Esophagus muscularis mucosa (tissue), 4 donors: ENCODE measurements around the gene BTLA. TPM values are rescaled to one million over a fixed set of nuclear protein-coding genes. Genes with fewer than 3 reads are reported as not detected.

ENCODE experiments used
- DNase-seq: peaks from one replicate; pipeline ENCODE4 v3.0.0-alpha.2; 2017; ENCODE audit errors: extremely low spot score
- H3K27ac ChIP-seq, 4 donors: fragments of 200-600 bp; sonication (generic); replicated peaks in 1 of 4; 1 replicate in 3 of 4; 2 replicates in 1 of 4; pipeline ENCODE4 v1.5.1; 2016 to 2019; ENCODE audit warnings: mild to moderate bottlenecking in 1 of 4
- H3K27me3 ChIP-seq, 4 donors: fragments of 200-600 bp; sonication (generic); one replicate each; pipeline versions ENCODE4 v1.5.1 to v1.6.0; 2016 to 2019
- H3K36me3 ChIP-seq, 4 donors: fragments of 200-600 bp; sonication (generic); one replicate each; pipeline ENCODE4 v1.5.1; 2016 to 2019
- H3K4me1 ChIP-seq, 4 donors: fragments of 200-600 bp; sonication (generic); one replicate each; pipeline ENCODE4 v1.5.1; 2016 to 2019
- H3K4me3 ChIP-seq, 4 donors: fragments of 200-600 bp; sonication (generic); 1 replicate in 2 of 4; 2 replicates in 2 of 4; pipeline ENCODE4 v1.5.1; 2016 to 2019; ENCODE audit warnings: mild to moderate bottlenecking in 4 of 4, moderate library complexity in 1 of 4
- H3K9me3 ChIP-seq, 4 donors: fragments of 200-600 bp; sonication (generic); 1 replicate in 3 of 4; 2 replicates in 1 of 4; pipeline ENCODE4 v1.5.1; 2016 to 2019
- EP300 ChIP-seq: sonication (generic); formaldehyde crosslinking; IDR thresholded peaks from one replicate; pipeline ENCODE4 v1.6.1; 2017; ENCODE audit warnings: antibody characterized with exemption
- POLR2A ChIP-seq: fragments of 450-650 bp; IDR thresholded peaks from one replicate; pipeline ENCODE4 v1.6.1; 2017; ENCODE audit warnings: antibody characterized with exemption, moderate library complexity, mild to moderate bottlenecking, low read depth
- POLR2AphosphoS5 ChIP-seq, 2 donors: sonication (generic); formaldehyde crosslinking; IDR thresholded peaks; one replicate each; pipeline ENCODE4 v1.6.1; 2017; ENCODE audit warnings: antibody characterized with exemption in 2 of 2
- WGBS: methylation state at CpG from one replicate; pipeline ENCODE4 v1.1.5; 2018; 5-methylcytosine and 5-hydroxymethylcytosine counted together
- intact Hi-C: fragments of 100-400 bp; cut with DNase I; formaldehyde crosslinking; loops from one replicate; pipeline ENCODE4 v1.15.1; 2023
- total RNA-seq, 4 donors: library from RNA; depleted of rRNA; stranded (reverse); fragments of >200 nt; gene quantifications; one replicate each; pipeline versions ENCODE4 v1.1.0 to v1.2.1, GENCODE V29; 2016
- TF ChIP-seq, protein P1 (sequence below), 3 experiments: fragments of 200-600 bp in 2 of 3; fragments of 450-650 bp in 1 of 3; sonication (generic) in 2 of 3; IDR thresholded peaks; one replicate each; pipeline ENCODE4 v1.5.1; 2017 to 2019; ENCODE audit warnings: antibody characterized with exemption in 3 of 3, mild to moderate bottlenecking in 2 of 3, moderate library complexity in 1 of 3

Gene BTLA
- total RNA-seq, 4 donors from 2014 or later = 1.5 TPM; not detected in 3

DNA sequence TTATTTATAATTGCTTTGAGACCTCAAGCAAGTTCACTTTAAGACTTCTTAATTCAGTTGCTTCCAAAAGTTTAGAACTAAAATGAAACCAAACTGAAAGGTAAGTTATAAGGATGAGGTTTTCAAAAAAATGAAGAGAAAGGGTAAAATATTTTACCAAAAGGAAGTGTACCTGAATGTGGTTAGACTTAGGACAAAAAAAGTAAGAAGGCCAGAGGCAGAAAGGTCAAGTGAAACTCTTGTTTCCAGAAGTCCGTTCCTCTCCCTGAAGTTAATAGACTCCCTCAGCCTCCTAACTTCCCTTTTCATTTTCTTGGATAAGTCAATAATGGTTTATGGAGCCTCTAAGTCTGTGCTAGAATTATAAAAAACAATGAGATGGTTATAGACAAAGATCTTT is 16.6 kb downstream of the BTLA start:
- 77% methylated on average over 1 of the region's 1 CpG for WGBS
- no peaks in the 10 kb centered on the region for H3K27me3 ChIP-seq
- TF ChIP-seq POLR2A = no peak
- no peak for TF ChIP-seq EP300
- no peak for TF ChIP-seq POLR2AphosphoS5 (IDR thresholded peaks at IDR 0.05)
- TF ChIP-seq, protein P1, sequence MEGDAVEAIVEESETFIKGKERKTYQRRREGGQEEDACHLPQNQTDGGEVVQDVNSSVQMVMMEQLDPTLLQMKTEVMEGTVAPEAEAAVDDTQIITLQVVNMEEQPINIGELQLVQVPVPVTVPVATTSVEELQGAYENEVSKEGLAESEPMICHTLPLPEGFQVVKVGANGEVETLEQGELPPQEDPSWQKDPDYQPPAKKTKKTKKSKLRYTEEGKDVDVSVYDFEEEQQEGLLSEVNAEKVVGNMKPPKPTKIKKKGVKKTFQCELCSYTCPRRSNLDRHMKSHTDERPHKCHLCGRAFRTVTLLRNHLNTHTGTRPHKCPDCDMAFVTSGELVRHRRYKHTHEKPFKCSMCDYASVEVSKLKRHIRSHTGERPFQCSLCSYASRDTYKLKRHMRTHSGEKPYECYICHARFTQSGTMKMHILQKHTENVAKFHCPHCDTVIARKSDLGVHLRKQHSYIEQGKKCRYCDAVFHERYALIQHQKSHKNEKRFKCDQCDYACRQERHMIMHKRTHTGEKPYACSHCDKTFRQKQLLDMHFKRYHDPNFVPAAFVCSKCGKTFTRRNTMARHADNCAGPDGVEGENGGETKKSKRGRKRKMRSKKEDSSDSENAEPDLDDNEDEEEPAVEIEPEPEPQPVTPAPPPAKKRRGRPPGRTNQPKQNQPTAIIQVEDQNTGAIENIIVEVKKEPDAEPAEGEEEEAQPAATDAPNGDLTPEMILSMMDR (IDR thresholded peaks at IDR 0.05) = no peak
- H3K27ac ChIP-seq = no peak overlapping the region
- no peaks in the 10 kb centered on the region for H3K9me3 ChIP-seq
- intact Hi-C loops = no loop called here
- no peak for DNase-seq
- no peaks in the 10 kb centered on the region for H3K4me1 ChIP-seq
- no peaks in the 10 kb centered on the region for H3K36me3 ChIP-seq
- no peak overlapping the region for H3K4me3 ChIP-seq

DNA sequence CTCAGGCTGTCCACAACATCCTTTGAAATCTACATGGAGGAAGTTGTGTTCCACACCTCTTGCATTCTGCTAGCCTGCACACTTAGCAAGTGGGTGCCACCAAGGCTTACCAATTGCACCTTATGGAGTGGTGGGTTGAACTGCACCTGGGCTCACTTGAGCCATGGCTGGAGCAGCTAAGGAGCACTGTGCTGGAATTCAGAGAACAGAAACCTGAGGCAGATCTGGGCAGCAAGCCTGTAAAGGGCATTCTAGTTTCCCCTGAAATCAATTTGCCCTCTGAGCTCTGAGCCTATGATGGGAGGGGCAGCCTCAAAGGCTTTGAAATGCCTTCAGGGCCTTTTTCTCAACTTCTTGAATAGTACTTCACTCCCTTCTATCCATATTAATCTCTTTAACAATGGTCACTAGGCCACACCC is 18.0 kb downstream of the BTLA start:
- H3K27me3 ChIP-seq = no peaks in the 10 kb centered on the region
- H3K4me3 ChIP-seq = no peak overlapping the region
- no peaks in the 10 kb centered on the region for H3K9me3 ChIP-seq
- H3K4me1 ChIP-seq = no peaks in the 10 kb centered on the region
- intact Hi-C loops = no loop called here
- H3K27ac ChIP-seq = no peak overlapping the region
- no peaks in the 10 kb centered on the region for H3K36me3 ChIP-seq
- TF ChIP-seq EP300 (no peak), POLR2AphosphoS5 (IDR thresholded peaks at IDR 0.05) (no peak)
- TF ChIP-seq, protein P1 (IDR thresholded peaks at IDR 0.05) = no peak
- no peak for DNase-seq

DNA sequence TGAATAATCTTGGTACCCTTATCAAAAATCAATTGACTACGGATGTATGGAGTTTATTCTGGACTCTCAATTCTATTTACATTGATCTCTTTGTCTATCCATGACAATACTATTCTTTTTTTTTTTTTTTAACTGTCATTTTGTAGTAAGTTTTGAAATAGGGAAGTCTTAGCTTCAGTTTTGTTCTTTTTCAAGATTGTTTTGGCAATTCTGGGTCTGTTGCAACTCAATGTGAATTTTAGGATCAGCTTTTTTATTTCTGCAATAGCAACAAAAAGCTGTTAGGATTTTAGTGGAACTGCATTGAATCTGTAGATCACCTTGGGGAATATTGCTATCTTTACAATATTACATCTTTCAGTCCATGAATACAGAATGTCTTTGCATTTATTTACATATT is 21.4 kb downstream of the BTLA start:
- 82% methylated on average over 1 of the region's 1 CpG for WGBS
- no peak overlapping the region for H3K27ac ChIP-seq
- TF ChIP-seq, protein P1 (IDR thresholded peaks at IDR 0.05) = no peak
- TF ChIP-seq POLR2A = no peak
- TF ChIP-seq EP300 = no peak
- TF ChIP-seq POLR2AphosphoS5 (IDR thresholded peaks at IDR 0.05) = no peak
- H3K27me3 ChIP-seq = no peaks in the 10 kb centered on the region
- no peak for DNase-seq
- H3K9me3 ChIP-seq = no peaks in the 10 kb centered on the region
- H3K4me3 ChIP-seq = no peak overlapping the region
- intact Hi-C loops = no loop called here
- H3K4me1 ChIP-seq = no peaks in the 10 kb centered on the region
- no peaks in the 10 kb centered on the region for H3K36me3 ChIP-seq

DNA sequence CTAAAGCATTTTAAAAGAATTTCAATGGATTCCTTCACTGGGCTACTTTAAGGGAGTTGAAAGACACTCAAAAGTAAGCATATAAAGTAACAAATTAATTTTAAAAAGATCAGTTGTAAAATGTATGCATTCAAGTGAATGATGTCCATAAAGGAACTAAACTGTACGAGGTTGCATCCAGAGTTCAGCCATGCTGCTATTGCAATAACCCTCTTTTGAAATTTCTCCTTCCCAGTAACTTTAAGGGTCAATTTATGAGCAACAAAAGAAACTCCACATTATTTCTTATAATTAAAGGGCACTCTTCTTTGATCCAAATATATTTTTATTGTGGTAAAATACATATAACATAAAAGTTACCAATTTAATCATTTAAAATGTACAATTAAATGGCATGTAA is 22.9 kb downstream of the BTLA start:
- Histone ChIP-seq H3K9me3 (no peaks in the 10 kb centered on the region), H3K27ac (no peak overlapping the region), H3K36me3 (no peaks in the 10 kb centered on the region), H3K4me1 (no peaks in the 10 kb centered on the region), H3K4me3 (no peak overlapping the region), H3K27me3 (no peaks in the 10 kb centered on the region)
- TF ChIP-seq POLR2AphosphoS5 (IDR thresholded peaks at IDR 0.05) = no peak
- 81% methylated on average over 1 of the region's 1 CpG for WGBS
- intact Hi-C loops = no loop called here
- no peak for DNase-seq

DNA sequence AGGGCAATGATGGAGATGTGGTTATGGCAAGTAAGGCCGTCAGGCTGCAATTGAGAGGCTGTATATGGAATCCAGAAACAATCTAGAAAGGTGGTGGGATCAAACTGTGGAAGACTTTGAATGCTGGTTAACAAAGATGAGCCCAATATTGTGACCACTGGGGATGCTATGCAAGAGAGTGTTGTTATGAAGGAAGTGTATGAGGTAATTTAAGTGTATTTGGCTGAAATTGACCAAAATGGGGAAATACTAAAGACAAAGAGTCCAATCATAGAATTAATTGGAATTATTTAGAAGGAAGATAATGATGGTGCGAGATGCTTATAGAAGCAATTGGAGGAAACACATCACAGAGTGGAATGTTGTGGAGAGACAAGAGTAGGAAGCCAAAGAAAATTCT is 24.5 kb downstream of the BTLA start:
- no peak for DNase-seq
- H3K36me3 ChIP-seq = no peaks in the 10 kb centered on the region
- TF ChIP-seq, protein P1 (IDR thresholded peaks at IDR 0.05) = no peak
- no peak for TF ChIP-seq POLR2A
- no peak for TF ChIP-seq POLR2AphosphoS5 (IDR thresholded peaks at IDR 0.05)
- TF ChIP-seq EP300 = no peak
- H3K27ac ChIP-seq = no peak overlapping the region
- H3K4me3 ChIP-seq = no peak overlapping the region
- H3K27me3 ChIP-seq = no peaks in the 10 kb centered on the region
- no peaks in the 10 kb centered on the region for H3K9me3 ChIP-seq
- intact Hi-C loops = no loop called here
- 88% methylated on average over 2 of the region's 2 CpGs for WGBS
- H3K4me1 ChIP-seq = no peaks in the 10 kb centered on the region
